GM19099 (cell line): ENCODE measurements around the gene KDM8.

ENCODE experiments used
- POLR2A ChIP-seq: IDR thresholded peaks from 3 replicates; pipeline ENCODE4 v1.6.1; 2011; ENCODE audit warnings: low read depth; ENCODE audit not compliant: insufficient read length; ENCODE audit errors: extremely low read depth

The KDM8 gene

DNA sequence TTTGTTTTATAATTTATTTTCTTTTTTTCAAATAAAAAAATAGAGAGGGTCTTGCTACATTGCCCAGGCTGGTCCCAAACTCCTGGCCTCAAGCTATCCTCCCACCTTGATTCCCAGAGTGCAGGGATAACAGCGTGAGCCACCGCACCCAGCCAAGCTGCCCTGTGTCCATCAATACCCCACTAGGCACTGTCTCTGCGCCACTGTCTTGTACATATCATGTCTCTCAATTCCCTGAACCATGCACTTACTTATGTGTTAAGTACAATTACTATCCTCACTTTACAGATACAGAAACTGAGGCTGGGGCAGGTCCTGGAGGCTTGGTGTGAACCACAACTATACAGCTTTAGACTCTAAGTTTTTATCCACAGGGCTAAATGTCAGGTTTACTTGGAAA lies 53.5 kb downstream of the KDM8 start:
- no peak for TF ChIP-seq POLR2A

DNA sequence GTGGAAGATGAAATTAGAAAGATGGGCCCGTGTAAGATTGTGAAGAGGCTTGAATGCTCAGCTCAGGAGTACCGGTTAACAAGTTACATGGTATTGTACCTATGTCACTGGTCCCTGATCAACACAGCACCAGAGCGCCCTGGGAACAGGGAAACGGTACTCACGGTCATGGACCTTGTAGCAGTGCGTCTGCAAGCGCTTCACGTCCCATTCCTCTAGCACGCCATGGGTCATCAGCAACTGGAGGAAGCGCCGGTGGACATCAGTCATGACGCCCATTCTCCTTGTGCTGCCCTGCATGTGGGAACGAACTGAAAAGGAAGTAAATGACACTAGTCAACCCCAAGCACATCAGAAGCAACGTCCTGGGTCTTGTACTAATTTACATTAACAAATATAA lies 53.9 kb downstream of the KDM8 start:
- no peak for TF ChIP-seq POLR2A

DNA sequence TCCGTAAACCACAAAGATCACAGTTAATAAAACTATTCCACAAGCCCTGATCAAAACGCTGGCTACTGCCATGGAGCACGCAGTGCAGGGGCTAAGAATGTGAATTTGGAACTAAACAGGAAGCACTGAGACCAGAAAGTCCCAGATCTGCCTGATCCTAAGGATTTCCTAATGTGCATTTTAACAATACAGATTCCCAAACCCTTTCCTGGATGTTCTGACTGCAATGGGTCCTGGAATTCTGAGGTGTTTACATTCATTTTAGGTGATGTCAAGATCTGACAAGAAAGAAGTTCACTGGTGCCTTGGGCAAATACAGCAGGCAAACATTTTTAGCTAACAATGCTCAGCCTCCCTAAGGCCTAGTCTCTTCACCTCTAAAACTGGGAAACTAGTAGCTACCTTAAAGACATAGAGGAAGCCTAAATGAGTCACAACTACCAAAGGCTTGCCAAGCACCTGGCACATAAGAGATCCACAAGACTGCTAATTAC lies 55.0 kb downstream of the KDM8 start:
- TF ChIP-seq POLR2A: no peak

- TF ChIP-seq POLR2A: no peak
Observed at GRCh38 chr16:27259710-27260109, 56.4 kb downstream of the KDM8 start.

DNA sequence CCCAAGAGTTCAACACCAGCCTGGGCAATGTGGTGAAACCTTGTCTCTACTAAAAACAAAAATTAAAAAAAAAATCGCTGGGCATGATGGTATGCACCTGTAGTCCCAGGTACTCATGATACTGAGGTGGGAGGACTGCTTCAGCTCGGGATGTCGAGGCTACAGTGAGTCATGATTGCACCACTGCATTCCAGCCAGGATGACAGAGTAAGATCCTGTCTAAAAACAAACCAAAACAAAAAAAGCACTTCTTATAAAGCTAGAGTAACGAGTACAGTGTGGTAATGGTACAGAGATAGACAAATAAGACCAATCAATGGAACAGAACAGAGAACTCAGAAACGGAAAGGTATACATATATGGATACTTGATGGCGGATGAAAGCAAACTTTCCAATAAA lies 60.8 kb downstream of the KDM8 start:
- no peak for TF ChIP-seq POLR2A

DNA sequence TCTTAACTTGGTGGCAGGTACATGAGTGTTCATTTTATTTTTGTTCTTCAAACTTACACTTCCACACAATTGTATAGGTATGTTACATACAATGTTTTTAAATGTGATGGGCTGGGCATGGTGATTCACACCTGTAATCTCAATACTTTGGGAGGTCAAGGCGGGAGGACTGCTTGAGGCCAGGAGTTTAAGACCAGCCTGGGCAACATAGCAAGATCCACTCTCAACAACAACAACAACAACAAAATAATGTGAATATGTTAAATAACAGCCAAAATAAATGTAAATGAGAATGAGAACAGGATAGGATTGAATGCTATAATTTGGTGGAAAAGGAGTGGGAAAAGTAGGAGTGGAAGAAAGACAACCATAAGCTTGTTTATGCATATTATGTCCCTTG lies 62.7 kb downstream of the KDM8 start:
- no peak for TF ChIP-seq POLR2A

- TF ChIP-seq POLR2A: no peak
Observed at GRCh38 chr16:27267037-27267677, 63.8 kb downstream of the KDM8 start.

GRCh38 chr16:27268376-27269299 lies 65.3 kb downstream of the KDM8 start, which contains the start of gene NSMCE1:
TSS of gene NSMCE1 (minus strand) at chr16:27268772. CDS start at chr16:27257570, 11,202 bp downstream.
- peak; percentile 93 for TF ChIP-seq POLR2A

- TF ChIP-seq POLR2A: no peak
Observed at GRCh38 chr16:27269300-27270150, 66.2 kb downstream of the KDM8 start.

- TF ChIP-seq POLR2A: no peak
Observed at GRCh38 chr16:27270349-27270748, 67.0 kb downstream of the KDM8 start.
